Activated CD8-positive, alpha-beta memory T cell treated with anti-CD3 and anti-CD28 coated beads, Interleukin-2, amount 50 U/mL, for 24 hours (primary cell): ENCODE results near the gene RGS10.

Source experiments
- DNase-seq: peaks from one replicate; pipeline ENCODE4 v3.0.0-alpha.2; 2020; ENCODE audit errors: extremely low read depth

The RGS10 gene

DNA sequence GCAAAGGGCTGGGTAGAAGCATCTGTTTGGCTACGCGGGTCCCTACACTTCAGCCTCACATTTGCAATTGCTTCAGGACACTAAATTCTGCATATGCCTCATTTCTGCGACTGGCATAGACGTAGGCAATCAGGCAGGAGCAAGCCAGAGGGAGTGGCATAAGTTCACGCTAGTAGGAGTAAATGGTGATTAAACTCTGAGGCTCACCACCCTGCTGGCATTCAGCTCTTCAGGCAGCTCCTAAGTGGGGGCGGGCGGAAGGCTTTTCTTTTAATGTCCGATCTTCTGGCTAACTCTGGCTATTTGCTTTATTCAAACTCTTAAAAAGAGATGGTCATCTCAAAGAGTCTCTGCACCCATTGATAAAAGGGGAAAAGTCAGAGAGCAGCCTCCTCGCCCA lies 45.3 kb downstream of the RGS10 start:
- DNase-seq, result no peak

DNA sequence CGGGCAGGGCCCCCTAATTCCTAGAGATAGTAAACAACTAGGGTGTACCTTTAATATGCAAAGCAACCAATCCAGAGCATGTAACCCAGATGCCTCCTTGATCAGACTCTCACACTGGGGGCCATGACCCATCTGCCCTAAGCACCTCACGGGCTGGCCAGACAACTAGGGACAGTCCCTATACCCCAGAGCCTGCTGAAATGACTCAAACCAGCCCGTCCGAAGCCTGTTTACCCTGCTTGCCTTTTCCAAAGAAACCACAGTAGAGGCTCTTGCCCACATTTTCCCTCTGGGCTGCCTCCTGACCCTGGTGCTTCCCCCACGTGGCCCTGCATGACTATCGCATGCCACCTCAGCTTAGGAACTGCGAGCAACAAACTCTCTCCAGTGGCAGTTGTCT lies 46.2 kb downstream of the RGS10 start:
- DNase-seq, result no peak

DNA sequence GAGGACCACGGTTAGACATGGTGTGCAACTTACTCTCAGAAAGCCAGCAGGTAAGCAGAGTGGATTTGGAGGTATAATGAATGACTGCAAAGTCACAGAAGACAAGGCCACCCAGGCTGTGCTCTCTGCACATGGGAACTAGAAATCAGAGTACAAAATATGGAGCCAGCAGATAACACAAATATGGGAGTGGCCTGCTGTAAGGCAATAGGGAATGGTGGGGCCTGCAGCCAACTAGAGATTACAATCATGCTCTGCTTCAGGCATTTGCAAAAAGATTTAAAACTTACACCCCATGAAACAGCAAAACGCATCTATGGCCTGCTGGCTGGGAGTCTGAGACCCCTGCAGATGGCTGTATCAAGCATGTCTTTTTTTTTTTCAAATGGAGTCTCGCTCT lies 47.0 kb downstream of the RGS10 start:
- no peak for DNase-seq

DNA sequence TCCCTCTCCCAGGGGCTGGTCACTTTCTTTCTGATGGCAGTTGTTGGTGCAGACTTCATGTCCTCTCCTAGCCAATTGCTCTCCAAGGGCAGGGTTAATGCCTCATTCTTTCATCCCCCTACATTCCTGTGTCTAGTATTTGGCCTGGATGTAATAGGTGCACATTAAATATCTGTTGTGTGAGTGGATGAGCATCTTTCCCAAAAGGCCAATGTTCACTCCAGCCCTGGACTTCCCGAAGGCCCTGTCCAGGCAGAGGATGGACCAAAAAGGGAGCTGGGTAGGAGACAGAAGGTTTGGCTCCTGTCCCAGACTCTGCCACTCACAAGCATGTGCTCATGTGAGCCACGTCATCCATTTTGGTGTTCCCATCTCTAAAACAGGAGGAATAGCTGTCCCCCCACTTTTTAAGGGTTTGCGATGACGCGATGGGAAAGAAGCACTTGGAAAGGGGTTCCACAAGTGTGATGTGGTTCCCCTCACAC lies 47.5 kb downstream of the RGS10 start:
- no peak for DNase-seq

DNA sequence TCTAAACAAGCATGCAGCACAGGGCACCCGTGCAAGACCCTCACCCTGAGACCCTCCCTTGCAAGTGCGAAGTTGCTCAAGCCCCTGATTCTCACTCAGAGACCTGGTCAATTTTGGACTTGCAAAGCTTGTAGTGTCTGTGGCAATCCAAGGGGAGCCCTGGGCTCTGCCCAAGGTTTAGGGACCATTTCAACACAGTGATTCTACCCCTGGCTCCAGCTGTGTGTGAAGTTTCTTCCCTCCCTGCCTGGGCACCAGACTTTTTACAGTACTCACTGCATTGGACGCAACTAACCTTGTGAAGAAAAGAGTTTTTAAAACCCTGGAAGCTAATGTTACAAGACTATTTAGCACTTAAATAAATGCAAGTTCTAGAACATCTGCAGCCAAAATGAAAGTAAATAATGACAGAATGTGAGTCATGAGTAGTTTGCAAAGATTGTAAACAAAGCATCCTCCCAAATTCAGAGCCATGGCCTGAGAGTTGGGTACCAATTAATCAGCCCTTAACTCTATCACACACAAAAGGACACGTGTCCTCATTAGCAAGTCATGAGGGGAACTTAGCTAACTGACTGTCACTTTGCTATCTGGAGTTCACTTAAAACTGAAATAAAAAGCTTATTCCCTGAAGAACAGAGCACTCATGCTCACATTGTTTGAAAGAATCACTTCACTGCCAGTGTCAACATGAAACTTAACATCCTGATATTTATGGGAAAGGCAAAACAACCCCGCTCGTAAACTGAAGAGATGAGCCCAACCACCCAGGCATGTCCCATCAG lies 48.1 kb downstream of the RGS10 start:
- DNase-seq, result no peak

DNA sequence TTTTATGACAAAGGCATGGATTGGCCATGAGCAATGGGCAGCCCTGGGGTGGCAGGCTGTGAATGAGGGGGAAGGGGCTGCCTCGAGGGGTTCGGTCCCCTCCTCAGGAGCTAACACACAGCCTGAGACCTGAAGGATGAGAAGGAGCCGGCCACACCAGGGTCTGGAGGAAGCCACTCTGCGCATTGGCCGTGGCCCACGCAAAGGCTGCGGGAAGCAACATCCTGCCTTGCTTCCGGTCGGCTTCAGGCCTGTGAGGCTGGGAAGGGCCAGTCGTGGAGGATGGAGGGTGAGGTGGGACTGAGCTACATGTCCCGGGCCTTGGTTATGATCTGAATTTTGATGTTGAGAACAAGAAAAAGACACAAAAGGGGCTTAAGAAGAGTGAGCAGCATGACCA lies 49.4 kb downstream of the RGS10 start:
- DNase-seq, result no peak

DNA sequence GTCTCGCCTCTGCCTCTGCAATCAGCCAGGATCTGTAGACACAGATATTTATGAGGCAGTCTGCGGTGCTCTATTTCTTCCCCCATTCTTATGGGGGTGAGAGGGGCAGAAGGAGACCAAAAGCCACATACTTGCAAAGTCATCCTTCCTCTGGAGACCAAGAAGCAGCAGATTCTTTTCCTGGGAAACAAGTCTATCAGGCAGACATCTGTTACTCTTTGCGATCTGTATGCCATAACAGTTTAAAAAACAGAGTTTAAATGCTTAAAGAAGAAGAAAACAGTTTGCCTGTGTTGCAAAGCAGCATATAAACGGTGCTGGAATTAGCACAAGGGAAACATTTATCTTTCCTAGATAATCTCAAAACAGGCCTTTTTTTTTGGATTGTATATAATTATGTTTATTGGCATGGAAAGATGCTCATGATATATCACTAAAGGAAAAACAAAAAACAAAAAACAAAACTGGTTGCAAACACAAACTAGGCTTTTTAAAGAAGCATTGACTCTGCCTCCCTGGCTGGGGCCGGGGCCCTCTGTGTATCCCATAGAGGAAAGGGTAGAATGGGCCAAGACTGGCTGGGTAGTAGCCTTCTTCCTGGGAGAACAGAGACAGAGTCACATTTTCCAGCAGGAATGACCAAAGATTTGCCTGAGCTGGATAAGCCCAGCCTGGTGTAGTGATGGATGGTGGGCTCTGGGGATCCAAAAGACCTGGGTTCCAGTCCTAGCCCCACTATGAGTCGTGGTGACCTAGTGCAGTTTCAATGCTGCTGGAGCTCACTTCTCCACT lies 50.4 kb downstream of the RGS10 start:
- DNase-seq, result no peak

DNA sequence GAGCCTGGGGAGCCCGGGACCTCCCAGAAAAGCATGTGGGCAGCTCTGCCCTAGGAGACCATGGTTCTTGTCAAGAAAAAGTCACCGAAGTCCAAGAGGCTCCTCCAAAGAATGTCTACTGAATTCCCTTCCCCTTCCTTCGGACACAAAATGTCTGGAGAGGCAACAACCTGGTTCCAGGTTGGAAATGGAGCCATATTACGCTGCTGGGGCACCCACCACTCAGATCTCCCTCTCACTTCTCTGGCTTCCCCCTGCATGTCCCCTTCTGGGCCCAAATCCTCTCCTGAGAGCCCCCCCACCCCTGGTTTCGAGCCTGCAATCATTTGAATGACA lies 52.6 kb downstream of the RGS10 start:
- DNase-seq, result no peak

DNA sequence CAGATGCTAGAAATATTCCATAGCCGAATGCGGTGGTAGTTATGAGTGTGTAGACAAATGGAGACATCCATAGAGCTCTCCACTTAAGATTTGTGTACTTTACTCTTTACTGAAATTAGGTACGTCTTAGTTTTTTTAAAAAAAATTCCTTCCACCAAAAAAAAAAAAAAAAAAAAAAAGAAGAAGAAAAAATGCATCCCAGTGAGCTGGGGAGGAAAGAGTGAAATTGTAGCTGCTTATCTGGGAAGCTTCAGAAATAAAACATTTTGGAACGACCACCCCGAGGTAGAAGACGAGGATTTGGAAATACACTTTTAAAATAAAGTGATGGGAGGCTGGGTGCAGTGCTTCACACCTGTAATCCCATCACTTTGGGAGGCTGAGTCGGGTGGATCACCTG lies 53.8 kb downstream of the RGS10 start:
- DNase-seq, result no peak

DNA sequence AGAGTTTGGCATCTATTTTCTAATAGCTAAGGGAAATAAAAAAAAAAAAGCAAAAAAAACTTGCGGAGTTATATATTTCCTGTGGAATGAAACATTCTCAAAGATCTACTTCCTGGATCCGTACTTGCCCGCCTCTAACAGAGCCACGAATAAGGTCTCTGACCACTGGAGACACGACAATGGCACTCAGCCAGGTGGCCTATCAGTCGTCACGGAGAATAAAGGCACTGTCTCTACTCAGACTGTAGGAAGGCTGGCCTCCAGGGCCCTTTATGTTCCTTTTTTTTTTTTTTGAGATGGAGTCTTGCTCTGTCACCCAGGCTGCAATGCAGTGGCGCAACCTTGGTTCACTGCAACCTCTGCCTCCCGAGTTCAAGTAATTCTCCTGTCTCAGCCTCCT lies 58.7 kb downstream of the RGS10 start:
- DNase-seq, result no peak

DNA sequence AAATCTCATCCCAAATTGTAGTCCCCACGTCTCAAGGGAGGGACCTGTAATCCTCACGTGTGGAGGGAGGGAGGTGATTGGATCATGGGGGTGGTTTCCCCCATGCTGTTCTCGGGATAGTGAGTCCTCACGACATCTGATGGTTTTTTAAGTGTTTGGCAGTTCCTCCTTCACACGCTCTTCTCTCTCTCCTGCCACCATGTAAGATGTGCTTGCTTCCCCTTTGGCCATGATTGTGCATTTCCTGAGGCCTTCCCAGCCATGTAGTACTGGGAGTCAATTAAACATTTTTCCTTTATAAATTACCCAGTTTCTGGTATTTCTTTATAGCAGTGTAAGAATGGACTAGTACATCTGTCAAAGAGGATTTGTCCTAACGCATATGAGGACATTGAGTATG lies 59.5 kb downstream of the RGS10 start:
- no peak for DNase-seq

DNA sequence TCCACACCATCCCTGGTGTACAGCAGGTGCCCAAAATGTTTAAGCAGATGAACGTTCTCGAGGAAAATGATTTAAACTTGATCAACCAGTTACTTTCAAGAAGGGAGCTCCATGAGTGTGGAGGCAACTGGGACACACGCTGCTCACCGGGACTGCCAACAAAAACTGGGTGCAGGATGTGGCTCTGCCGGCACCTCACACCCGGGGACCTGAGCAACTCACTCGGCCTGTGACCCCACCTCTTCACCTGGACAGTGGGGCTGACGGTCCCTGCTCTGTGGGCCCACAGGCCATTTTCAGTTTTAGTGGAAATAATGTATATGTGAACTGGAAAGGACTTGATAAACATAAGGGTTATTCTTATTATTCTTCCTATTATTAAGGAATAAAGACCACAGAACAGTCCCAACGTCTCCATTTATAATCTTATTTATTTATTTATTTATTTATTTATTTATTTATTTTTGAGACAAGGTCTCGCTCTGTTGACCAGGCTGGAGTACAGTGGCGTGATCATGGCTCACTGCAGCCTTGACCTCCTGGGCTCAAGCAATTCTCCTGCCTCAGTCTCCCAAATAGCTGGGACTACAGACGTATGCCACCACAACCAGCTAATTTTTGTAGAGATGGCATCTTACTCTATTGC lies 60.6 kb downstream of the RGS10 start:
- DNase-seq, result no peak

DNA sequence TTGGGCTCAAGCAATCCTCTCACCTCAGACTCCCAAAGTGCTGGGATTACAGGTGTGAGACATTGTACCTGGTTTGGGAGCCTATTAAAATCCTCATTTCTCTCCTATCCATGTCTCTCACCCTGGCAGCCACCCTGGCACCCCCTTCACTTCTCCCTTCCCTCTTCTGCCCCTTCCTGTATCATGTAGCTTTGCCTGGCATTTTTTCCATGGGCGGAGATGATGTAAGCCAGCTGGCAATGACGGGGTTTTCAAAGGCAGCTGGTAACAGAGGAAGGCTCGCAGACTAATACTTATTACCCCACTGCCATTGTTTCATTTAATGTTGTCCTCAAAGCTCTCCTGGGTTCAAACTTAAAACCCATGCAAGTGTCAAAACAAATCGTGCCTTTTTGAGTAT lies 61.9 kb downstream of the RGS10 start:
- DNase-seq, result no peak

DNA sequence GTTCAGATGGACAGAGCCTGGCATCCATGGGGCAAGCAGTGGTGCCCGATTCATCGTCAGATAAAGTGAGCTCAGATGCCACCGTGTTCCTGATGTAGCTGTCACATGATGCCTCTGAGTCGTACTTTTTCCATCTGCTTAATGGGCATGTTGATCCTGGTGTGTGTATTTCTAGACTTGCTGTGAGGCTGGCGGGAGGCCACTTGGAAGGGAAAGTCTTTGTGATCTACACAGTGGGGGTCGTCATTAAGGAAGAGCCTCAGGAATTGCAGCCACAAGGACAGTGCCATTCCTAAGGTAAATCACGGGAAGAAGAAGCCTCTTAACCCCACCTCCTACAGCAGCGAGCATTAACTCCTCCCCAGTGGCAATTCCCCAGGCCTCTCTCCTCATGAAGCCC lies 63.0 kb downstream of the RGS10 start:
- DNase-seq, result no peak

DNA sequence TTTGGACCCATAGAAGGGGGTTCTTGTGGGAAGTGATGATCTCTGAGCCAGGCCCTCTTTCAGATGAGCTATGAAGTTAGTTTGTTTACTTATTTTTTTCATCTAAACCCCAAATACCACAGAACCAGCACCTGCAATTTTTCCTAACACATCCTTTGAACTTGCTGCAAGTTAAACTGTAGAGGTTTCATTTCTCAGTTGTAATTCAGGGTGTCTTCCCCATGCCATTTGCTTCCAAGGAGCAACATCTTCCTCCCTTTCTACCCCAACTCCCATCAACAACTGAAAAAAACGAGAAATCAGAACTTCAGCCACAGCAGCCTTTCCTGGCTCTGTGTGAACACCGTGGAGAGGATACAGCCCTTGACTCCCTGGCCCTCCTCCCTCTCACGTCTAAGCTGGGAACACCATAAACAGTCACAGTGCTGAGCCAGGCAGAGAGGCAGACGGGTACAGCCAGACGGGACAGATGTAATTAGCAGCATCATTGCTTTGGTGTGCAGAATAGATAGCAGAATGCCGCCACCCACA lies 63.6 kb downstream of the RGS10 start:
- no peak for DNase-seq

DNA sequence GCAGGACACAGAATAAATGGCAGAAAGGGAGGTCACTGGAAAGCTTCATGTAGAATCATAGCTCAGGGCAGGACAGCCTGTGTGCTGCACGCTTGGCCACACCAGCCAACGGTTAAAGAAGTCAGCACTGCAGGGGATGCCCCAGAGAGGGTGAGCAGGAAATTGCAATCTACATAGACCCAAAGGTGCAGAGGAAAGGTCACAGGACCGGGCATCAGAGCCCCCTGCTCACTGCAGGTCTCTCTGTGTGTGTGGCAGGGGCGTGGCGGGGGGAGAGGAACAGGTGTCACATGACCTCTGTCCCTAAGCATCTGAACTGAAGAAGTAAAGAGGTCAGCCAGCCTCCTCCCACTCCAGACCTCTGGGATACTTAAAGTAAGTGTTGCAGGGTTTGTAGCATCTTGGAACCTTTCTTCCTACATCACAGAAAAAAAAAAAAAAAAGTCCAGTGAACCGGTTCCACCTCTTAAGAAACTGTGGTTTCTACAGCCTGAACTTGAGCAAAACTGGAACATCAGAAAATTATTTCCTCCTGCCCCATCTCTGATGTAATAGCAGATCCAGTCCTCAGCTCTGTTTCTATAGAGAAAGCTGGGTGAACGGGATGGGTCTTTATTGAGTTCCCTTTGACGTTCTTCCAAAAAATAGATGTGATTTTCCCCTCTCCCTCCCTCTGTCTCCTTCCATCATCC lies 64.3 kb downstream of the RGS10 start:
- DNase-seq, result no peak

DNA sequence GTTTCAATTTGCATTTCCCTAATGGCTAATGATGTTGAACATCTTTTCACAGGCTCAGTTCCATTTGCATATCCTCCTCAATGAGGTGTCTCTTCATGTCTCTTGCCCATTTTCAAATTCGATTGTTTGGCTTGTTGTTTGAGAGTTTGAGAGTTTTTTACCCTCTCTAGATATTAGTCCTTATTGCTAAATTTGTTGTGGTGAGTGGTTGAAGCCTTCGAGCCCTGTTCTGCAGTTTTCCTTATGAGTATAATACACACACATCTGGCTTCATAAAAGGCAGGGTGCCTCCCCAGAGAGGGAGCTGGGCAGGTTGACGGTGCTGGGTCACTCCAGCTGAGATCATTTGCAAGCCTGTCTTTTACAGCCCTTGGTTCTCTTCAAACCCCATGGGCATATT lies 65.1 kb downstream of the RGS10 start:
- DNase-seq, result no peak

DNA sequence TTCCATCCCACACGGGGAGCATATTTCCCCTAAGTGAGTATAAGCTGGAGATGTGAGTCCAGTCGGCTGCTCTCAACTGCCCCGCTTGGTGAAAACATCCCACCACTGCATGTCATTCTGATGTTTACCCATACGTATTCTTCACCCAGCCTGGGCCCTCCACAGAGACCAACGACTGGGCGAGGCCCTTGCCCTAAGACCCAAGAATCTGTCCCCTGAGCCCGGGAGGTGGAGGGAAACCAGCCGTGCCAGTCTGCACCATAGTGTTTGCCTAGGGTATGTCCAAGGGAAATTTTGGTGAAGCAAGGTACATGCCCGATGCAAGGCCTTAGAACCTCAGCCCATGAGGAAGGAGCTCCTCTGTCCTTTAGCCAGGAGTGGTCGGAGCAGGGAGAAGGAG lies 67.9 kb downstream of the RGS10 start:
- DNase-seq, result no peak

DNA sequence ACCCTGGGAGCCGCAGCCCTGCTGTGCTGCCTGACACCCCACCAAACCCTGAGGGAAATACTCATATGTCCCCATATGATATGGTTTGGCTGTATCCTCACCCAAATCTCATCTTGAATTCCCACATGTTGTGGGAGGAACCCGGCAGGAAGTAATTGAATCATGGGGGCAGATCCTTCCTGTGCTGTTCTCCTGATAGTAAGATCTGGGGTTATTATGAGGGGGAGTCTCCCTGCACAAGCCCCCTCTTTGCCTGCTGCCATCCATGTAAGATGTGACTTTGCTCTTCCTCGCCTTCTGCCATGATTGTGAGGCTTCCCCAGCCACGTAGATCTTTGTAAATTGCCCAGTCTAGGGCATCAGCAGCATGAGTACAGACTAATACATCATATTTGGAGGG lies 68.7 kb downstream of the RGS10 start:
- no peak for DNase-seq

DNA sequence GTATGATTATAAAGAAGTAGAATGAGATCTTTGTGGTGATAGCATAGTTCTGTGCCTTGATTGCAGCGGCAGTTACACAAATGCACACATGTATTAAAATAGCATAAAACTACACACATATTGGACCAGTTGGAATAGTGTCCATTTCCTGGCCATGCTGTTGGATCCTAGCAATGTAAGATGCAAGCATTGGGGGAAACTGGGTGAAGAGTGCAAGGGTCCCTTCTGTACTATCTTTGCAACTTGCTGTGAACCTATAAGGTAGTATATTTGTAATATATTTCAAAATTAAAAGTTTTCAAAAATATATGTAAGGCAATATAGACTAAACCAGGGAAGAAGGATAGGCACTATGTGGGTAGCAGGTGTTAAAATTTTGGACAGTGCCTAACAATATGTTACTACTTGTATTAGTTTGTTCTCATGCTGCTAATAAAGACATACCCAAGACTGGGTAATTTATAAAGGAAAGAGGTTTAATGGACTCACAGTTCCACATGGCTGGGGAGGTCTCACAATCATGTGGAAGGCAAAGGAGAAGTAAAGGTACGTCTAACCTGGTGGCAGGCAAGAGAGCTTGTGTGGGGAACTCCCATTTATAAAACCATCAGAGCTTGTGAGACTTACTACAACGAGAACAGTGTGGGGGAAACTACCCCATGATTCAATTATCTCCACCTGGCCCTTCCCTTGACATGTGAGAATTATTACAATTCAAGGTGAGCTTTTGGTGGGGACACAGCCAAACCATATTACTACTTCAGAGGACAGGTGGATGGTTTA lies 71.4 kb downstream of the RGS10 start:
- no peak for DNase-seq

DNA sequence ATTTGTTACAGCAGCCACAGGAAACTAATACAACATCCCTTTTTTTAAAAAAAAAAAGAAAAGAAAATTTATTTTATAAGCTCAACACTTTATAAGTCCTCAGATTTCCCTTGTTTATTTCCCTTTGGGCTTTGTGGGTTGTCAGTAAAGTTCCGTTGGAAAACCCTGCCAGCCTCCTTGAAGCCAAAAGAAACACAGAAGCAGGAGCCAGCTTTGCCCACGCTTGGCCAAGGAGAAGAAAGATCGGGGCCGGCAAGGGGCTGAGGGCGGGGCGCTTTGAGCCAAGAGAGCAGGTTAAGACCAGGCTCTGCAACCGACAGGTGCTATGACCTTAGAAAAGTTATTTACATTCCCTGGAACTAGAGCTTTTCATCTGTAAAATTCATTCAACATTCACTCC lies 72.7 kb downstream of the RGS10 start:
- DNase-seq, result no peak
